ENCODE data around the gene FIS1.
"Not testable (repeated sequence)": the region's sequence is repeated elsewhere in the genome, so short reads cannot be mapped to it uniquely, and the experiment has no call there.

The FIS1 gene

GRCh38 chr7:101202603-101202918 lies 42.3 kb downstream of the FIS1 start:
- DNase-seq: no peak

GRCh38 chr7:101201695-101202602 lies 42.9 kb downstream of the FIS1 start:
- no peak for DNase-seq

GRCh38 chr7:101200862-101201599 lies 43.9 kb downstream of the FIS1 start, which contains the start of gene MOGAT3:
Gene MOGAT3, minus strand, starts transcription at chr7:101201036. Its CDS starts 182 bp downstream, at chr7:101200854.
- DNase-seq: no peak

GRCh38 chr7:101200504-101200861 lies 44.4 kb downstream of the FIS1 start:
- DNase-seq: no peak

GRCh38 chr7:101199522-101199921 lies 45.4 kb downstream of the FIS1 start:
- DNase-seq: not testable (repeated sequence)

GRCh38 chr7:101198476-101198875 lies 46.4 kb downstream of the FIS1 start:
- no peak for DNase-seq

- no peak for DNase-seq
Observed at GRCh38 chr7:101197991-101198390, 46.9 kb downstream of the FIS1 start.

- DNase-seq: no peak
Observed at GRCh38 chr7:101195884-101196283, 49.0 kb downstream of the FIS1 start.
